Adrenal gland (tissue), 5 donors: ENCODE results near the gene OR5H6.

Experiments used
- POLR2A ChIP-seq, 2 donors: fragments of 450-650 bp; IDR thresholded peaks; one replicate each; pipeline ENCODE4 v1.6.1; 2017; ENCODE audit warnings: antibody characterized with exemption in 2 of 2, mild to moderate bottlenecking in 2 of 2, moderate library complexity in 1 of 2
- TF ChIP-seq, protein P1 (sequence below), 6 experiments: fragments of 450-650 bp in 4 of 6; fragments of 200-600 bp in 2 of 6; sonication (generic) in 1 of 6; IDR thresholded peaks; 1 replicate in 5 of 6; 2 replicates in 1 of 6; pipeline versions ENCODE4 v1.5.1 to v1.8.0; 2016 to 2021; ENCODE audit warnings: antibody characterized with exemption in 6 of 6, mild to moderate bottlenecking in 2 of 6, moderate library complexity in 1 of 6
- donor health status: DM: no; HTN: no; CAD: no.

GRCh38 chr3:98282205-98282604 is 18.2 kb downstream of the OR5H6 start, which contains the start of gene OR5H2:
- TF ChIP-seq, protein P1, sequence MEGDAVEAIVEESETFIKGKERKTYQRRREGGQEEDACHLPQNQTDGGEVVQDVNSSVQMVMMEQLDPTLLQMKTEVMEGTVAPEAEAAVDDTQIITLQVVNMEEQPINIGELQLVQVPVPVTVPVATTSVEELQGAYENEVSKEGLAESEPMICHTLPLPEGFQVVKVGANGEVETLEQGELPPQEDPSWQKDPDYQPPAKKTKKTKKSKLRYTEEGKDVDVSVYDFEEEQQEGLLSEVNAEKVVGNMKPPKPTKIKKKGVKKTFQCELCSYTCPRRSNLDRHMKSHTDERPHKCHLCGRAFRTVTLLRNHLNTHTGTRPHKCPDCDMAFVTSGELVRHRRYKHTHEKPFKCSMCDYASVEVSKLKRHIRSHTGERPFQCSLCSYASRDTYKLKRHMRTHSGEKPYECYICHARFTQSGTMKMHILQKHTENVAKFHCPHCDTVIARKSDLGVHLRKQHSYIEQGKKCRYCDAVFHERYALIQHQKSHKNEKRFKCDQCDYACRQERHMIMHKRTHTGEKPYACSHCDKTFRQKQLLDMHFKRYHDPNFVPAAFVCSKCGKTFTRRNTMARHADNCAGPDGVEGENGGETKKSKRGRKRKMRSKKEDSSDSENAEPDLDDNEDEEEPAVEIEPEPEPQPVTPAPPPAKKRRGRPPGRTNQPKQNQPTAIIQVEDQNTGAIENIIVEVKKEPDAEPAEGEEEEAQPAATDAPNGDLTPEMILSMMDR (IDR thresholded peaks at IDR 0.05) = no peak
- no peak for TF ChIP-seq POLR2A (IDR thresholded peaks at IDR 0.05)
